GM21528 (cell line): ENCODE measurements around the gene SLC24A3.

Experiments used
- ATAC-seq: cut with Tn5 transposase; IDR thresholded peaks from one replicate; pipeline ENCODE4 v1.9.1; 2021; ENCODE audit warnings: mild to moderate bottlenecking, moderate library complexity; ENCODE audit not compliant: unreplicated experiment, low FRiP score

SLC24A3 gene

DNA sequence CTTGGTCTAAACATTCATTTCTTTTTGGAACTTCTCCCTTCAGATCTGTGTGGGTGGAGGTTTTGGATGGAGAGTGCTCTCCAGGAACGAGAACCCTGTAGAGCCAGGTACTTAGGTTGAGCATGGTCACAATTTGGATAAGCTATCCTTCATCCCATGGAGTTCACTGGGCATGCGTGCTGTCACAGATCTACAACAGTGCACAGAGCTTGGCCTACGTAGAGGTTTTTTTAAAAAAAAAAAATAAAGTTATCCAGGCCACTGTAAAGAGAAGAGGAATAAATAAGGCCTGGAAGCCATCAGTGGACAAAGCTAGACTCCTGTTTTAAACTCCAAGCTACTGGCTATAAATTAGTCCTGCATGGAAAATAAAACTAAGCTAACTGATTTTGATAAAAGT lies 165.6 kb downstream of the SLC24A3 start:
- ATAC-seq, result no peak

DNA sequence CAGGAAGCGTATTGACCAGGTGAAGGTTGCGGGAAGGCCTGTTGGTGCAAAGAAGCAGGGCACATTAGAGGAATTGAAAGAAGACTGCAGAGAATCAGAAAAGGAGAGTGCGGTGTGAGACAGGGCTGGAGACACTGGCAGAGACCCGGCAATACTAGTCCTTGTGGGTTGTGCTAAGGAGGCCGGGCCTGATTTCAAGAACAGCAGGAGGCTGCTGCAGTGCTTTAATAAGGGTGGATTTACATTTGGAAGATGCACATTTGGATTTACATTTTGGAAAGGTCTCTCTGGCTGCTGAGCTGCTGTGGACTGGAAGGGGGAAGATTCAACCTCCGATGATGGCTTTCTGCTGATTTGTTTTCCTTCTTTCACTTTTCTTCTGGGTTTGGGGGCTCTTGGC lies 167.8 kb downstream of the SLC24A3 start:
- no peak for ATAC-seq

DNA sequence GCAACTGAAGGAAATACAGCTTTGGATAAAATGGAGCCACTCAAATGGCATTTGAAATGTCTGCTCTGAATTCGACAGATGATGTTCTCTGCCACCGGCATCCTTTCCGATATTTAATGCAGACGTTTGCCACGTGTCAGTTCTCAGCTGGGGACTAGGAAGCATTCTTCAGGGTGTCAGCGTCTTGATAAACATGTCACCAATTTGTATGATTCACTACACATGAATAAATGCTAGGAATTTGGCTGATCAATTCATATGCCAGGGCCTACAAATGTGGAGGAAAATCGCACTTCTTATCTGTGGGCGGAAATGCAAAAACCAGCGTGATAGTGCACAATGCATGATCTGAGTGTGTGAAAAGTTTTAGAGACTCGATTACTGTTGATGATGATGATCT lies 169.5 kb downstream of the SLC24A3 start:
- no peak for ATAC-seq

DNA sequence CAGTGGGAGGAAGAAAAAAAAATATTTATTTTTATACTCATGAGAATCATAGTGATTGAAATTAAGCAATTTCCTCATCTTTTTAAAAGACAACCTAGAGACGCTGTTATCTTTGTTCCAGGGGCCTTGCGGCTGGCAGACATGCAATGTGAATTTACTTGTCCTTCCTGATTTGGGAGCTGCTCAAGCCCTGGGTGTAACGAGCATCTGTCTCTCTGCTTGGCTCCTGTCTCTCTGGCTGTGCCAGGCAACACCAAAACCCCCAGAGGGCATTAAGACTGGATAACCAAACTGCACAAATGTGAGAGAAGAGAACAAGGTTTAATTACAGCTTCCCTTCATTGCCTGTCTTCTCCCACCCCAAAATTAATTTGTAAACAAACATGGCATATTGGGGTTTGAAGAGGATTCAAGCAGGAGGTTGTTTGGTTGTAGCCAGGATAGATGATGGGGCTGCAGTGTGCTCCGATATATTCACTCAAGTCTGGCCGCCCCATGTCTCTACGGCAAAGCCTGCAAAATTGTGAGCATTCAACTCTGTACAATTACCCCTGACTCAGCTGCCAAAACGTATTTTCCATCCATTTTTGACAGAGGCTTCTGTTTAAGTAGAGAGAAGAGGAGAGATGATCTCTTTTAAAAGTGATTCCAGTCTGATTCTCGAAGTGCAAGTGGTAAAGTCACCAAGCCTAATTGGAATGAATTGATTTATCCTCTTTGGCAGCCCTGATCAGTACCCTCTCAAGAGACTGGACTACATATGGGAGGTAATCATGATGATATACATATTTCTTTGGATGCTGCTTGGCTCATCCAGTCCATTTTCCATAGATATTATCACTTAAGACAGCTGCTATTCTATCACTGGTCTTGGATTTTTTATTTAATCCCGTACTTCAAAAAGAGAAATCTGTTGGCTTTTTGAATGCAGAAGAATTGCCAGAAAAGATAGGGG lies 170.2 kb downstream of the SLC24A3 start:
- no peak for ATAC-seq

DNA sequence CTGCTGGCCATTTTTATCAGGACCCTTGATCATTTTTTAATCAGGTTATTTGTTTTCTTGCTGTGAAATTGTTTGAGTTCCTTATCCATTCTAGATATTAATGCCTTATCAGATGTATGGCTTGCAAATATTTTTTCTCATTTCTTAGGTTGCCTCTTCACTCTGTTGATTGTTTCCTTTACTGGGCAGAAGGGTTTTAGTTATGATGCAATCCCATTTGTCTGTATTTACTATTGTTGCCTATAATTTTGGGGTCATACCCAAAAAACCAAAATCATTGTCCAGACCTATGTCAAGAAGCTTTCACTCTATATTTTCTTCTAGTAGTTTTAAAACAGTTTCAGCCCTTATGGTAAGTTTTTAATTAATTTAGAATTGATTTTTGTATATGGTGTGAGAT lies 172.5 kb downstream of the SLC24A3 start:
- no peak for ATAC-seq

DNA sequence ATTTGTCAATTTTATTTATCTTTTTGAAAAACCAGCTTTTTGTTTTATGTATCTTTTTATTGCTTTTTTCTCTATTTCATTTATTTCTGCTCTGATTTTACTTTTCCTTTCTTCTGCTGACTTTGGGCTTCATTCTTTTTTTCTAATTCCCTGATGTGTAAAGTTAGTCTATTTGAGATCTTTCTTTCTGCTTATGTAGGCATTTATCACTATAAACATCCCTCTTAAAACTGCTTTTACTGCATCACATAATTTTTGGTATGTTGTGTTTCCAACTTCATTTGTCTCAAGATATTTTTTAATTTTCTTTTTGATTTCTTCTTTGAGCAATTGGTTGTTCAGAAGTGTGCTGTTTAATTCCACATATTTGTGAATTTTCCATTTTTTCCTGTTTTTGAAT lies 174.8 kb downstream of the SLC24A3 start:
- no peak for ATAC-seq

DNA sequence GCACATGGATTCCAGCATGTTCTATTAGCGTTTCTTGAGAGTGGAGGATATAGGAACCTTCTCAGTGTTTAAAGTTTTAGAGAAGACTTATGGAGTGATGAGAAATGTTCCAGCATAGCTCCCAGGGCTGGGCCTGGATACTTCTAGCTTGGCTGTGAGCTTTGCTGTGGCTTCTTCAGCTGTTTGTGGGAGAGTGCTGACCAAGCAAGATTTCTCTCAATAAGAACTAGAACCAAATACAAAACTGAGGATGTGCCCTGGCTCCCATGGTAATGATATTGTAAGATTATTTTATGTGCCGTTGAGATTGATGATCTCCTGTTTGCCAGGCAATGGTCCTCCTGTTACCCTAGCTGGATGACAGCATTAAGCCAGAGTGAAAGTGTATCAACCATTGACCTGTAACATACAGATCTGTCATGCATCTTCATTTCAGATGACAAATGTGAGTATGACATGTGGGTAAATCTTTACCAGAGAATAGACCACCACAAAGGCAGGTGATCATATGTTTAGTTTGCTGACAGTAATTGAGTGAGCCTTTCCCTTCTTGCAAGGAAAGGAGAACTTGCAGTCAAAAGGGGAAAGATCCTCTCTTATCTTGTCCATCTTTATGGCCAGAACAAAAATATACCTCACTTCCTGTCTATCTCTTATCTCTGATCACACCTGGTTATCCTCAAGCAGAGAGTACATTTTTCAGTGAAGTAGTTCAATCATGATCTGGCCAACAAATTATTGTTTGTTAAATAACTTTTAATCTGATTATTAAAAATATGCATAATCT lies 180.1 kb downstream of the SLC24A3 start:
- no peak for ATAC-seq

DNA sequence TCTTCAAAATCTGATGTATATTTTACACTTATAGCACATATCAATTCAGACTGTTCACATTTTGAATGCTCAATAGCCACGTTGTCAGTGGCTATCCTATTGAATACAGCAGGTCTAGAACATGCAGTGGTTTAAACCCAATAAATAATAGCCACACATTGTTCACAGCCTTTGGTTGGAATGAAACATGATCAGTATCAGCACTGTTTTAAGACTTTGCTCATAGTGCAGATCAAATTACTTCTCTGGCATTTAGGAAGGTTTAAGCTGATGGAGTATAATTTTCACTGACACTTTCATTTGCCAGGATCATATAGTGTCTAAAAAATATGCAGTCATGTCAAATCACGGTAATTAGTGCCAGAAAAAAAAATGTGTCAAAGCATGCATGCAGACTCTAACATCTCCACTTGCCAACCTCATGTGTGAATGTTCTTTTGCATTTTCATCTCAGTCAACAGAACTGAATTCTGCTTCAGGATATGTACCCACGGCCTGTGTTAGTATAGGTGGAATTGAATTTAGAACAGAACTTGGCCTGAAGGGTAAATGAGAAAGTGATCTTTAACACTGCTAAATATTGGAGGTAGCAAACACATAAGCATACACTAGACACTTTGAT lies 184.1 kb downstream of the SLC24A3 start:
- ATAC-seq, result no peak

DNA sequence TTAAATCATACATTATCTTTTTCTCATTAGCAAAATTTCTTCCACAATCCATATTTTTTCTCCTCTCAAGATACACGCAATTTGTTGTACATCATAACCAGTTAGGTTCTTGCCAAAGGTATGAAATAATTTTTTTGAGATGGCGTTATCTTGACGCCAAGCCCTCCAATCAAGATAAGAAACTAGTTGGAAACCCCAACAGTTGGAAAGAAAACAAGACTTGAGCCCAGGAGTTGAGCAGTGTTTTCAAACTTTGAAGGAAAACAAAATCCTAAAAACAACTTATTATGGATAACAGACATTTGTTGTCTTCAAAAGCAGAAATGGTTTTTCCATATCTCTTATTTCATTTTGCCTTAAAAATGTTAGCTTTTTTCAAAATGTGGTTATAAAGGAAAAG lies 184.8 kb downstream of the SLC24A3 start:
- ATAC-seq, result no peak

DNA sequence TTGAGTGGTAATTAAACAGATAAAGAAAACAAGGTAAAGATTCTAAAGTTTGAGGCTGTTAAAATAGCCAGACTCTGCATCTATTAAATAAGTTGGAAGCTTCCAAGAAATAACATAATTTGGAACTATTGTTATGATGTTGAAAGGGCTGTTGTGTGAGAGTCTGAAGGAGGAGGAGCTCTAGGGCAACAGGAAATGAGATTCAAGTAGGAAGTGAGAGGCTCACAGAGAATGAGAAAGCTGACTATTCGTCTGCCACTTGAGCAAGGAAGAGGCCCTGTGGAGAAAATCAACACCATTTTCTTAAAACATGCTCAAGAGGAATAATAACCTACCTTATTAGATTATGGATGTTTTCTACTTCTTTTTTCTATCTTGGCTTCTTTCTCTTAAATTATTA lies 185.2 kb downstream of the SLC24A3 start:
- ATAC-seq, result no peak

DNA sequence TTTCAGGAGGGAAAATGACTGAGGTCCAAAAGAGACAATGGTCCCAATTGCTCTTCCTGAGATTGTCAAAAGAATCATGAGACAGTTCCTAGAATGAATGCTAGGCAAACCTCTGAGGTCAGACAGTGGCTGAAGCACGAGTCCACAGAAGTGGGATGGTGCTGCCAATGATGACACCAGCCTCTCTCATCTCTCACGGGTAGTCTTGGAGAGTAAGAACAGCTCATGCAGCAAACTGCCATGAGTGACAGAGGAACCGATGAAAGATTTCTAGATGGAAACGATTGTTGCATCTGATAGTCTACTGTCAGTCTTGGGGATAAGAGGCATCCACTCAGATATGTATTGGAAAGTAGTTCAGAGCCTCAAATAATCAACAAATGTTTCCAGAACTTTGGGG lies 188.7 kb downstream of the SLC24A3 start:
- no peak for ATAC-seq

DNA sequence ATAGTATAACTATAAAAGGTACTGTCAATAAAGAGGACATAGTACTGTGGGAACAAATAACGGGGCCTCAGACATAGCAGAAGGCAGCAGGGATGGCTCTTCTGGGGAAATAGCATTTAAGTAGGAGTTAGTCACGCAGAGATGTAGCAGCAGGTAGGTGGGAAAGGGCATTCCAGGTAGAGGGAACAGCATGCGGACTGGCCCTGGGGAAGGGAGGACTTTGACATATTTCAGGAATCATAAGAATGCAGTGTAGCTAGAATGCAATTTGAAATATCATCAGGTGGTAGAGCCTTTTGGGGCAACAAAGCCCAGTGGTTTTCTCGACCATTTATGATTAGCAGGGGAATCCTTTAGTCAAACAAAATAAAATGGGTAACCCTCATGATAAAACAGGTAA lies 191.1 kb downstream of the SLC24A3 start:
- no peak for ATAC-seq

DNA sequence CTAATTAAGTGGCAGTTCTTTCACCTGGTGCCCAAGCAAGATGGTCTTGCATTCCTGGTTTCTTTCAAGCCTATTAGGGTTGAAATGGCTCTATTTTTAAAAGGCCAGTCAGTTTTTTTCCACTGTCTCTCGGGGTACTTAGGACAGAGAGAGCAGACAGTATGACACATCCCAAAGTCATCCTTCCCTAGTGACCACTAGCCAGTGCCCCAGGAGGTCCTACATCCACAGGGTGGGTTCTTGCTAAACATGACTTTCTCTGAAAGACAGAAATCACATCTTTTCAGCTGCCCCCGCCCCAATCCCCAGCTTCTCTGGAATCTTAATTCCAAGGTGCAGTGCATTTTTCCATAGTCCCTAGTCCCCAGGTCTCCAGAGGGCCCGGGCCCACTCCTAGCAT lies 192.4 kb downstream of the SLC24A3 start:
- ATAC-seq, result no peak

DNA sequence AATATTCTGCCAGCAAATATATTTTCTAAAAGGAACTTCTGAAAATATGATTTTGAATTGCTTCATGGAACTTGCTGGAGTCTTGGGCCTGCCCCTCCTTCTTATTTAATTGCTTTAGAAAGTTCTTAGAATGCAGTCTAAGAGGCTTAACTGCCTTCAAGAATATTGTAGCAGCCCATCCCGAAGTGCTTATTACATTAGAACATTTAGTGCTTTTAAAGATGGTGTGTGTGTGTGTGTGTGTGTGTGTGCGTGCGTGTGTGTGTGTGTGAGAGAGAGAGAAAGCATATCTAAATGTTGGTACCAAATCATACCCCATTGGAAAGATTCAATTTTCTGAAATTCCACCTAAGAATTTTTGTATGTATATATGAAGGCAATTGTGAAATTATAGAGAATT lies 193.5 kb downstream of the SLC24A3 start:
- no peak for ATAC-seq

DNA sequence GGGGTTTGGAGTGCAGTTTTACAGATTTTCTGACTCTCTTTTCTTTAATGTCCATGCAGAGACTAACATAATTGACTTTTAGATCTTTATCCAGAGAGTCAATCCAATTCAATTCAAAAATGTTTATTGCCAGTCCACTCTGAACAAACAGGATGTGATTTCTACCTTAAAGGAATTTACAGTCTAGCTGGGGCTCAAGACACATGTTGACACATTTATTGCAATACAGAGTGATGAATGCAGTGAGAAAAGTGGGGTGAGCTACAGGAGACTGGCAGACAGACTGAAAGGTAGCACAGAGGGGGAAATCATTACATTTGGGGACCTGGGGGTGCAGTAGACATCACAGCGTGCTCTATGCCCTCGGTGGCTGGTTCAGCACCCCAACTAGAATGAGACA lies 193.9 kb downstream of the SLC24A3 start:
- ATAC-seq, result no peak

DNA sequence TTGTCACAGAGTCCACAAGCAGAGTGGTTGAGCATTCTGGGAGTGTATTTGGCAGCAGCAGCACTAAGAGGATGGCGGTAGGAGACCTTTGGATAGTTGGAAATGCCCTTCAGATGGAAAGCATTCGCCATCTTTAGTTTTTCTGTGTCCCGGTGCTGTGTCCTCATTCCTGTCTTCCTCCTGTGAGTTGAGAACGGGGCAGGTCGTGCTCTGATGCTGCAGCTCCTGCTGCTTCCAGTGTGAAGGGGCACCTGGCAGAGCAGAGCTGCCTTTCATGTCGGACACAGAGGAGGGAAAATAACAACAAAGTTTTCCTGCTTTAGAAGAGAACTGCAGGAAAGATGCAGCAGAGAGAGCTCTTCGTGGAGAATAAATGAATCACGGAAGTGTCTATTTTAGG lies 194.8 kb downstream of the SLC24A3 start:
- no peak for ATAC-seq

DNA sequence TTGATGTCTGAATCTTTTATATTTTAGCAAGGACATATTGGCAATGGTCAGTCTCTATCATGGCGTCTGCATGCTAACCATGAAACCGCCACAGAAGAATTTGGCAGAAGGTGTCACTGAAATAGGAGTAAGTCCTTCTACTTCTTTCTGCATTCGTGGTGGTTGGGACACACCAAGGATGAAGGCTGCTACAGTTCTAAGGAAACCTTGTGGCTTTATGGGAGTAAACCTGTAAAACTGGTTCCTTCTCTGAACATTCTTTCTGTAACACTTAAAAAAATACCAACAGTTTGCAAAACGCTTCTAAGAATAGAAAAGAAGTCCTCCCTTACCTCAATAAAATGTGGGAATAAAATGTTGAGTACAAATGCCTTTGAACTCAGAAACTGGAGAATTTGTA lies 195.3 kb downstream of the SLC24A3 start:
- no peak for ATAC-seq

DNA sequence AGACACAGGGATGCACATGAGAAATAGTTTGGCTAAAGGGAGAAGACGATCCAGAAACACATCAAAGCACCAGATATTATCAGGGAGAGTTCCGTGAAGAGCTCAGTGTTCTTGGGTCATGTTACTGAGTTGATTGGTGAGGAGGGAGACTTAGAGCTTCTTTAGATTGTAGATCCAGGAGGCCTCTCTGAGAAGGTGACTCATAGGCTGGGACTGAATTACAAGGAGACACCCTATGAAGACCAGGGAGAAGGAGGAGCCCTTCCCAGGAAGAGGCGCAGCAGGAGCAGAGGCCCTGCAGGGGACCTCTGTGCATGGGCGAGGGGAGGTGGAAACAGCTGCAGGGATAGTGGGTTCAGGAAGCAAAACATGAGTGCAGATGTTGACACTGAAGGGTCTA lies 196.5 kb downstream of the SLC24A3 start:
- no peak for ATAC-seq

DNA sequence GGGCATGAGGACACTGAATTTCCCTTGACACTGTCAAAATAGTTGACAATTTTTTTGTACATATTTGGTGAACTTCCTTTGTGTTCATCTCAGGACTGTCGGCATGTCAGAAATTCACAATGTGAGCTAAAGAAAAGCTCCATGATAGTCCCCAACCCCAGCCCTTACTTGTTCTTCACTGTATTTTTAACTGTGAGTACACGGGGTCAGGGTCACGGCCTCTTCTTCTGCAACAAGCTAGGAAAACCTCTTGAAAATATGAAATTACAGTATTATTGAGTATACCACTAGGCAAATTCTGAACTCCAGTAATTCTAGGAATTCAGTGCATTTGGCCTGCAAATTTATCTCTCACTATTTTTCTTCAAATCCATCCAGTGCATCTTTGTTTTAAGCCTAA lies 199.4 kb downstream of the SLC24A3 start:
- no peak for ATAC-seq

DNA sequence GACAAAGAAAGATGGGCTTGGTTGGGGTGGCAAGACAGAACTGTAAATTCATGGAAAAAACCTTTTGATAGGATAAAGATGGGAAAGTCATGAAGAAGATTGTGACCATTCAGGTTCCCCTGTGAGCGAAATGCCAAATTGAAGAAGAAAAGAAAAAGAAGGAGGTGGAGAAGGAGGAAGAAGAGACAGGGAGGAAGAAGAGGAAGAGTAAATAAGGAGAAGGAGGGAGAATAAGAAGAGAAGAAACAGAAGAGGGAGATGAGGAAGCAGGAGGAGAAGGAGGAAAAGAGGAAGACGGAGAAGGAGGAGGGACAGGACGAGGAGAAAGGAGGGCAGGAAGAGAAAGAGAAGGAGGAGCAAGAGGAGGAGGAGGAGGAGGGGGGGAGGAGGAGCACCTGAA lies 199.8 kb downstream of the SLC24A3 start:
- no peak for ATAC-seq

DNA sequence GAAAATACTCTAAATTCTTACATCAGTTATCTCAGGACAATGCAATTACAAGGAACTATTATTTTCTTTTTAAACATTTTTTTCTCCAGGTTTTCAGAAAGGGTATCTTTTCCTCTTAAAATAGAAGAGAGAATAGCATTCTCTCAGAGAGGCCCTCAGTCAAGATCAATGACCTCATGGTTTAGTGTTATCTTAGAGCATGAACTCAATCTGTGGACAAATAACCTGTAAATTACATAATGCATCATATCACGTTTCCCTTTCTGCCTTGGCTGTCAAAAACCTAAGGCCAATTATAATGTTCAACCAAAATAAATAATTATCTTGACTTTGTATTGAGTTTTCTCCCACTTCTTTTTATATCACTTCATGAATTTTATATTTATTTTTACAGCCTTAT lies 202.2 kb downstream of the SLC24A3 start:
- no peak for ATAC-seq
